ENCODE measurements around the gene LIAS. TPM values are rescaled to one million over a fixed set of nuclear protein-coding genes. Genes with fewer than 3 reads are reported as not detected.

Gene LIAS
- total and polyA plus RNA-seq, 2 of the 13 experiments (the other 11 are each of a cell fraction or from before 2014, with no cell fraction given): 16.0 to 16.6 TPM

DNA sequence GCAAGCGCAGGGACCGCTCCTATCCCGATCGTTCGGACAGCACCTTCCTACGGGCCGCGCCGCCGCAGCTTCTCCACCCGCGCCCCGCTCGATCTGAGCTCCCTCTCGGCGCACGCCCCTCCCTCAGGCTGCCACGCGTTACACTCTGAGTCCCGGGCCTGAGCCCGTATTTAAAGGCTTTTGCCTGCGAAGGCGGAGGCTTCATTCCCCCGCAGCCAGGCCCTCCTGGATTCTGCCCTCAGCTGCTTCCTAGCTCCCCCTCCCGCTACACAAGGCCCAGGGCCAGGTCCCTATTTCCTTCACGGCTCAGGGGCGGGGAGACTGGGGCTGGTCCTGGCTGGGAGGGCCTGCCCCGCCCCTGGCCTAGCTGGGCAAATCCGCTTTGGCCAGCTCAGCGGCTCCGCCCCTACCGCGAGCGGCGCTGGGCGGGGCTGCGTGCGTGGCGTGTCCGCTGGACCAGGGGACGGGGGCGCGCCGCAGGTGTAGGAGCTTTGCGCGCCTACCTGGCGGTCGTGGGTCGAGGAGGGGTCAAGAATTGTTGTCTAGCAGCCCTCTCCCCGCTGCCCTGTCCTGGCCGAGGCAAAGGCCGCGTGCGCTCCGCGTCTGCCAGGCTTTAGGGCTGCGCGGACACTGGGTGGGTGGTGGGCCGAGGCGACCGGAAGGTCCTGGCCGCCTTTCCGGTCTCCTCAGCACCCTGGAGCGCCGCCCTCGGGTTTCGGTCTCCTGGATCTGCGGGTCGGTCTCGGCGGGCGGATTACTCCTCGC lies 68.6 kb downstream of the LIAS start, which contains the start of gene UGDH (continued):
- TF ChIP-seq AKNA (CRISPR knock-in tag; IDR thresholded peaks at IDR 0.05; ENCODE audit: borderline replicate concordance) (no peak), SOX5 (CRISPR knock-in tag; IDR thresholded peaks at IDR 0.05; ENCODE audit: borderline replicate concordance) (peak; percentile 48), ATF6 (CRISPR knock-in tag; conservative IDR thresholded peaks at IDR 0.05) (peak; percentile 15; the same call in 1 of the 2 replicates), PATZ1 (CRISPR knock-in tag; IDR thresholded peaks at IDR 0.05) (peak; percentile 86), TIGD3 (CRISPR knock-in tag; IDR thresholded peaks at IDR 0.05; ENCODE audit: borderline replicate concordance) (no peak), SIX4 (CRISPR knock-in tag; IDR thresholded peaks at IDR 0.05) (peak; percentile 25; the same call in 1 of the 2 replicates), CBX2 (IDR thresholded peaks at IDR 0.05; ENCODE audit: low read depth, low read length) (no peak), CBX2 (CRISPR knock-in tag; IDR thresholded peaks at IDR 0.05; ENCODE audit: low read depth) (no peak; the same call in 1 of the 2 replicates), KLF12 (CRISPR knock-in tag; IDR thresholded peaks at IDR 0.05; ENCODE audit: borderline replicate concordance) (peak; percentile 39; the same call in 1 of the 2 replicates), IRX3 (CRISPR knock-in tag; IDR thresholded peaks at IDR 0.05; ENCODE audit: borderline replicate concordance, low read depth) (peak; percentile 71; the same call in 1 of the 2 replicates), ERF (CRISPR knock-in tag; IDR thresholded peaks at IDR 0.05) (peak; percentile 61; the same call in 1 of the 2 replicates), ZUFSP (CRISPR knock-in tag; IDR thresholded peaks at IDR 0.05; ENCODE audit: borderline replicate concordance) (no peak), ZNF263 (CRISPR knock-in tag; IDR thresholded peaks at IDR 0.05) (no peak), CEBPG (CRISPR knock-in tag; IDR thresholded peaks at IDR 0.05) (no peak), JARID2 (CRISPR knock-in tag; IDR thresholded peaks at IDR 0.05; ENCODE audit: insufficient replicate concordance) (peak; percentile 74), ZNF253 (CRISPR knock-in tag; IDR thresholded peaks at IDR 0.05; ENCODE audit: borderline replicate concordance) (no peak)

Data from HepG2 (cell line).